Hippocampal formation (tissue), 2 donors: ENCODE data around the gene CSNK2A1.
"Not testable (repeated sequence)": the region's sequence is repeated elsewhere in the genome, so short reads cannot be mapped to it uniquely, and the experiment has no call there.

Source experiments
- DNase-seq, 2 donors: peaks; one replicate each; lab custom pipeline; 2025; lab: John Stamatoyannopoulos, UW

CSNK2A1 gene

DNA sequence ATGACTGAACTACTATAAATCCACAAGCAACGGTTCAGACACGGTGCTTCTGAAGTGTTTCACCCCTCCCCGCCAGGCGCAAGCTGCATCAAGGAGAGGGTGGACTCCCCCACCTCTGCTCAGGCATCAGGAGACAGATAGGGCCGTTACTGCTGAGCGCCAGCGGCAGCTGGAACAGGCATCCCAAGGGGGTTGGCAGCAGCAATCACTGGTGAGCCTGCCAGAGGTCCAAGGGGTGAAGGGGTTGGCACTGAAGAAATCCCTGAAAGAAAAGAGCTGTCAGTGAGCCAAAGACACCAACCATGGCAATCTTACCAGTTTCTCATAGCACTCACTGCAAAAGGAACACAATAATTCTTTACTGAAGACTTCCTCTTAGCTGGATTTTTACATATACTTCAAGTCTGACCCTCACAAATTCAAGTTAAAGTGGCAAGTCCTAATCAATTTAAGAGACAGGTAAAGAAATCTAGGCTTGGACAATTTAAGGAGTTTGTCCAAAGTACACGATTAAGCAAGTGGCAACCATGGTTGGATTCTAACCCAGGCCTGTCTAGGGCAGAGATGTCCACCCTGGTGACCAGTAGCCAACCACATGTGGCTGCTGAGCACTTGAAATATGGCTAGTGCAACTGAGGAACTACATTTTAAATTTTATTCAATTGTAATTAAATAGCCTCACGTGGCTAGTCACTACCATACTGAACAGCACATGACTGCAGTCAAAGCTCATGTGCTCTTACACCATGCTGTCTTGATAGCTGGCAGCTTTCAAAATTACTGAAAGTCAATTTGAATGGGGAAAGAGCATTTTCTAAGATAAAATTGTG is 59.6 kb downstream of the CSNK2A1 start:
- no peak for DNase-seq

DNA sequence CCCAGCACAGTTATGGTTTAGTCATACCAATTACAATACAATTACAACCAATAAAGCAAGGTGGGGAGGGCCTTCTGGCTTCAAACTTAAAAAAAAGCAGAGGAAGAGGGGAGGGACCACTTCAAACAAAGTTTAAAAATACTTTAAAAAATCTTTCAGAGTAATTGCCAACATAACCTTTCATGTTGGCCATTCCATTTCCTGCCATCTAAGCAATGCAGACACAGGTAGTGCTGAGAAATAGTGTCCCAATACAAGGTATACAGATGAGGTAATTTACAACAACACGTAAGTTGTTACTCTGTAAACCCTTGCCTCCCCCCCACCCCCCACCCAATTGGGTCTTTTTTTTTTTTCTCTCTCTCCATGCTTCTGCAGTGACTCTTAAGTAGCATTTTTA is 62.4 kb downstream of the CSNK2A1 start:
- no peak for DNase-seq

DNA sequence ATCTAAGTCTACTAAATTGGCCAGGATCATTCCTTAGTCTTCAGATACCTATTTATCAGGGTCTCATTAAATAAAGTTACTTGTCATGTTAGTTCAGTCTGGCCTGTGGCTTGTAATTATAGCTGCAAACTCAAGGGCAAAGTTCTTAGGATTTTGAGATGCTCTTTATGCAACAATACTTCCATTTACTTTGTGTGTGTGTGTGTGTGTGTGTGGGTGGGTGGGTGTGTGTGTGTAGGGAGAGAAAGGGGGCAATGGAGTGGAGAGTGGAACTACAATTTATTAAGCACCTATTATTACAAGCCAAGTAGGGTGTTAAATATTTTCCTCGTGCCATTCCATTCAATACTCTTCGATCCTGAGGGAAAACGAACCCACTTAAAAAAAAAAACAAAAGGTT is 63.5 kb downstream of the CSNK2A1 start:
- DNase-seq, result no peak

DNA sequence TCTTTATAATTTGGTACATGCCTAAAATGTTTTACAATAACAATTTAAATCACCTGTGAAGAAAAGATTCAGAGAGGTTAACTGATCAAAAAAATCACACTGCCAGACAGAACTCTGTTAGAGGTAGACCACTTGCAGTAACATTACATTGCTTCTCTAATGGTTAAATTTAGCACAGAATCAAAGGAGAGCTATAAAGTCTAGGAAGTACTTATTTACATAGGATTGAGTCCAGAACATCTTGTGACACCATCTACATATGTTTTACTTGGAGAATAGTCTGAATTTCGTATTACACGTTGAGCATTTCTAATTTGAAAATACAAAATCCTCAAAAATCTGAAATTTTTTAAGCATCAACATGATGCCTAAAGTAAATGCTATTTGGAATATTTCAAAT is 64.1 kb downstream of the CSNK2A1 start:
- DNase-seq, result no peak

DNA sequence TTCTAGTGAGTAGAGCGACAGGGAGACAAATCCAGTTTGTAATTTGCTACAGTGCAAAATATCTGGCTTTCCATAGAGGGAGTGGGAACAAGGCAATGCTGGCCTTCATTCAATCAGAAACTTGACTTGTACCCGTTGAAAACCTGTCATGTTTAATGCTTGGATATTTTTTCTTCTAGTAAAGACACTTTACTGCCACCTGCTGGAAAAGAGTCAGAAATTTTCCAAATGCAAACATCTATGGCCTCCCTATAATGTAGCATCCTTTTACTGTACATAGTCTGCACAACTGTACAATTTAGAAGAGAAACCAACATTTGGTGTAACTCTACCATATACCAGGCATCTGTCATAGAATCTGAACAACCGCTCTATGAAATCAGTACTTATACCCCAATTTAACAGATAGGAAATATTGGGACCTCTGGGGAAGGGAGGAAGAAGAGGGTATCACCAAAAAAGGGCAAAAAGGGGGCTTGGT is 64.6 kb downstream of the CSNK2A1 start:
- peak in 1 of 2 donors; percentile 59 for DNase-seq

DNA sequence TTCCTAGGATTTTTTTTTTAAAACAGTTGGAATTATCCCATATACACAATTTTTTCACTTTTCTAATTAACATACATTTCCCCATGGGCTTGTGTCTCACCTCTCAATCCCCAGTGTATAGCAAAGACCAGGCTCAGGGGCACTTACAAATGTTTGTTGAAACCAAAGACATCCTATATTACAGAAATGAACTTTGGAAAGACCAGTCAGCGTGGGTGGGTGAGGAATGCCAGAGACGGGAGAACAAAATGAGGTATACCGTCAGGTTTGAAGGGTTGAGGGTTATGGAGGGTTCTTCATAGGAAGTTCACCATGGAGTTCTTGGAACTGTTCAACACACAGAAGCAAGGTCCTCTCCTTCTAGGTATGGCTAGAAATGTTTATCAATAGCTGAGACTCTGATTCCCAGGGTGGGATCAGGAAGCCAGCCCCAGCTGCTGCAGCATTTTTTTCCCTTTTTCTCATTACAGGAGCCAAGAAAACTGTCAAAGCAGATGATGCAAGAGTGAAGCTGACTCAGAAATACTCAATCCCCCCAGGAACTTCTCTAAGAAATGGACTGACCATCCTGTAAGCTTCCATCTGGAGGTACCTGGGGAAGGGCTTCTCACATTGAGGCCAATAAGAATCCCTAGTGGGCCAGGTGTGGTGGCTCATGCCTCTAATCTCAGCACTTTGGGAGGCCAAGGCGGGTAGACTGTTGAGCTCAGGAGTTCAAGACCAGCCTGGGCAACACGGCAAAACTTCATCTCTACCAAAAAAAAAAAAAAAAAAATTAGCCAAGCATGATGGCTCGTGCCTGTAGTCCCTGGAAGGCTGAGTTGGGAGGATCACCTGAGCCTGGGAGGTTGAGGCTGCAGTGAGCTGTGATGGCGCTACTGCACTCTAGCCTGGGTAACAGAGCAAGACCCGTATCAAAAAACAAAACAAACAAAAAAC is 65.3 kb downstream of the CSNK2A1 start:
- DNase-seq, result no peak

DNA sequence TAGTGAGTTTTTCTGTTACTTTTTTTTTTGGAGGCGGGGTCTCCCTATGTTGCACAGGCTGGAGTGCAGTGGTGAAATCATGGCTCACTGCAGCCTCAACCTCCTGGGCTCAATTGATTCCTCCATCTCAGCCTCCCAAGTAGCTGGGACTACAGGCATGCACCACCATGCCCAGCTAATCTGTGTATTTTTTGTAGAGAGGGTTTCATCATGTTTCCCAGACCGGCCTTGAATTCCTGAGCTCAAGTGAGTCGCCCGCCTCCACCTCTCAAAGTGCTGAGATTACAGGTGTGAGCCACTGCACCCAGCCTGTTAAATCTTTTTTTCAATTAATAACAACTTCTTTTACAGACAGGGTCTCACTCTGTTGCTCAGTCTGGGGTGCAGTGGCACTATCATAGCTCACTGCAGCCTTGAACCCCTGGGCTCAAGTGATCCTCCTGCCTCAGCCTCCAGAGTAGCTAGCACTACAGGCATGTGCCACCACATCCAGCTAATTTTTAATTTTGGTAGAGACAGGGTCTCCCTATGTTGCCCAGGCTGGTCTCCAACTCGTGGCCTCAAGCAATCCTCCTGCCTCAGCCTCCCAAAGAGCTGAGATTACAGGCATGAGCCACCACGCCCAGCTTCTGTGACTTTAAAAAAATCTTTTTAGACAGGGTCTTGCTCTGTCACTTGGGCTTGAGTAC is 66.9 kb downstream of the CSNK2A1 start:
- DNase-seq, result not testable (repeated sequence)

DNA sequence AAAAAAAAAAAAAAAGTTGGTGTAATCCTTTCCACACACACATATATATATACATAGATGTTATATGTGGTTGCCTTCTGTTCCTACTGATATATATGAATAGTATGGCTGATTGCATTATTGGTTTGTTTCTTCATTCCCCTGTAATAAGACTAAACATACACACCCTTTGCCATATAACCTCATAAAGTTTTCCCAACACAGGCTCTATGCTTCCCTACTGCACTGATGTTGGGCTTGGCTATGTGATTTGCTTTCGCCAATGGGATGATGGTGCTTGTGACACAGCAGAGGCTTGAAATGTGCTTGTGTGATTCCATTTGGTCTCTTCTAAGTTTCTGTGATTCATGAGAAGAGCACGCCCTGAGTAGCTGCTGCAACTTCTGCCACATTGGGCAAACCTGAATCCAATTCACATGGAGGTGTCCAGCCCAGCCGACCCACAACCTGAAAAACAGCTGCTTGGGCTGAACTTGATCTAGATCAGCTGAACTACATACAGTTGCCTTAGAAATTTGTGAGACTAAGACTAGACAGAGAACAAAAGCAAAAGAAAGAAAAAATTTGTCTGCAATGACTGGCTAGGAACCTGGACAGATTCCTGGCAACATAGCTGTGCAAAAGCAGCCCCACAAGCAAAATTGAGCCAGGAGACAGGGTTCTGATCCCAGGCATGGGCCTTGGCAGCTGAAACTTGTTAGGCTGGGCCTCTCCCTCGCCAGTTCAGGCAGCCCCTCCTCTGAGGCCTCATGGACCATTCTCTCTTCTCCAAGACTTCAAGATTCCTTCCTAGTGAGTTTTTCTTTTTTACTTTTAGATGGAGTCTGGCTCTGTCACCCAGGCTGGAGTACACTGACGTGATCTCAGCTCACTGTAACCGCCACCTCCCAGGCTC is 67.9 kb downstream of the CSNK2A1 start:
- DNase-seq, result no peak

DNA sequence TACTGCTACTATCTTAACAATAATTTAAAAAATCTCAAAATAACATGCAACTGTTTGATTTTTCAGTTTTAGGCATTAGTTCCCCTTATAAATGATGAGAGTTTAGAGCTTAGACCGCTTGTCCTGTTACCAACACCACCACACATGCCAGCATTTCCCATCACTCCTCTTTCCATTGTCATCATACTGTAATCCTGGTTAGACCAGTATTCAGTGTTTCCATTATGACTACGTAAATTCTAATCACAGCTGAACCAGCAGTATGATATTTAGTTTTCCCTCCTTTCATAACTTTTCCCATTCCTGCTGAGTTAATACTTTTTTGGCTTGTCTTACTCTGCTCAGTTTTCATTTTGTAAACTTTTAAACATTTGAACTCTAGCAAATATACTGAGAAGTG is 69.0 kb downstream of the CSNK2A1 start:
- DNase-seq, result no peak

DNA sequence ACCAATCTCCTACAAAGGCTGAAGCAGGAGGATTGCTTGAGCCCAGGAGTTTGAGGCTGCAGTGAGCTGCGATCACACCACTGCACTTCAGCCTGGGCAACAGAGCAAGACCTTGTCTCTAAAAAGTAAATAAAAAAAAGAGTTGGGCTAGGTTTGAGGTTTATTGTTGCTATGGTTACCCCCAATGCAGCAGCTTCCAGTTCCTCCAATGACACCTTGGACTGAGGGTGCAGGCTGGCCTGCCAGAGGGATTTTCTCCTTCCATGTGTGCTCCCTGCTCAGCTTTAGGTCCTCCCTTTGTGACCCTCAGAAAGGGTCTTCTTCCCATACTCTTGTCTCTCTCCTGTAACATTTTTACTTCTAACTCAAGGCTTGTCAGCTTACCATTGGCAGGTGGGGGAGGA is 70.7 kb downstream of the CSNK2A1 start:
- no peak for DNase-seq

DNA sequence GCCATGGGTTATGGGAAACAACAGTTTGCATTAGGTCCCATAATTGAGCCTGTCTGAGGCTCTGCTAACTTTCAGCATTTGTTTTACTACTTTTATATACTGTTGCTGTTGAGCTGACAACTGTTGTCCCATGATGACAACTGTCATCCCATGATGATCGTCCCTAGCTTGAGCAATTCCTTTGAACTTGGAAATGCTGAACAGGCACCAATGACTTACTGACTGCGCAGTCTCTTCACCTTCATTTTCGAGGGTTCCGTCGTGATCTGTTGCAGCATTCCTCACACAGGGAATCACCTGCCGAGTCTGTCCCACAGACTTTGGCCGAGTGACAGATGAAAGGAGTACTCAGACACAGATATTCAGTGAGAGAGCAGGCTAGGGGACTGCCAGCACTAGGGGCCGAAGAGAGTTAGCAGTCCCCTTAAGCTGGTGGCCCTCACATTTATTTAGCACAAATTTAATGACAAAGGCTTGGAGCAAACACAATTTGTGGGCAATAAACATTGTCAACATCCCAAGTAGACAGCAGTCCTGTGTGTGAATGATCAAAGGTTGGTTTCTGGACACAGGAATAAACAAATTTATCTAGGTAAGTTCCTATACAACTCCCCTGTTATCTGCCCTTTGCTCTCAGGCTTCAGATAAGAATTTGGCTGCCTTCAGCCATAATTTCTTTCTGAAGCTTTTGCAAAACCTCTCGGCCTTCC is 71.3 kb downstream of the CSNK2A1 start:
- DNase-seq, result no peak

DNA sequence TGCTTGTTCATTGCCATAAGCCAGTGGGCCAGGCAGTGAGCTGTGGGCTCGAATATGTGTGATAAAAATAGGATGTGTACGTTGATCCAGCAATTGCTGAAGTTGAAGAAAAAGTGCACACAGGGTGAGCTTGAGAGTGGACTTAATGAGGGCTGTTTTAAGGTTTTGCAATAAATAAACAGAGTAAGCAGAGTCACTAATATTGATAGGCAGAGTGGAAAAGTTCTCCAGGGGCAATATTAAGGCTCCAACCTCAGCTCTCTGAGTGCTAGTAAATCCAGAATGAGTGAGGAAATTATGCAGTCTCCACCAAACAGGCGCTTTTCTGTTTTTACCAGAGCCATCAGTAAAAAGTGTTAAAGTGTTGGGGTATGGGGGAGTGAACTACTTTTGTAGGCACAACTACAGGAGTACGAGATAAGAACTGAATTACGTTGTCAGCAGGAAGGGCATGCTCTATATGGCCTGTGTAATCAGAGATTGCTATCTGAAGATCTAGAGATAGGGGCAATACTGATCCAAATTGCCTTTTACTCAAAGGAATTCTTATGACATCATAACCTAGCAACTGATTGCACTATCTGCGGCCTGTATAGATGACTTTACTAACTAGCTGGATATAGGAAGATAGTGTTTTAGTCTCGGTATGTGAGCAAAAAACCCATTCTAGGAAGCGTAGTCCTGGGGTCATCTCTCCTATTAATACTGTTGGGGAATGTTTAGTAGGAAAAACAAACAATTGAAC is 73.7 kb downstream of the CSNK2A1 start:
- no peak for DNase-seq

DNA sequence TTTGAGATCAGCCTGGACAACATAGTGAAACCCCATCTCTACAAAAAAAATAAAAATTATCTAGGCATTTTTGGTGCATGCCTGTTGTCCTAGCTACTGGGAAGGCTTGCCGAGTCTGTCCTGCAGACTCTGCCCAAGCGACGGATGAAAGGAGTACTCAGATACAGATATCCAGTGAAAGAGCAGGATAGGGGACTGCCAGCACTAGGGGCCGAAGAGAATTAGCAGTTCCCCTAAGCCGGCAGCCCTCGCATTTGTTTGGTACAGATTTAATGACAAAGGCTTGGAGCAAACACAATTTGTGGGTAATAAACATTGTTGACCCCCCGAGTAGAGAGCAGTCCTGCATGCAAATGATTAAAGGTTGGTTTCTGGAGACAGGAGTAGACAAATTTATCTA is 75.8 kb downstream of the CSNK2A1 start:
- DNase-seq, result no peak

DNA sequence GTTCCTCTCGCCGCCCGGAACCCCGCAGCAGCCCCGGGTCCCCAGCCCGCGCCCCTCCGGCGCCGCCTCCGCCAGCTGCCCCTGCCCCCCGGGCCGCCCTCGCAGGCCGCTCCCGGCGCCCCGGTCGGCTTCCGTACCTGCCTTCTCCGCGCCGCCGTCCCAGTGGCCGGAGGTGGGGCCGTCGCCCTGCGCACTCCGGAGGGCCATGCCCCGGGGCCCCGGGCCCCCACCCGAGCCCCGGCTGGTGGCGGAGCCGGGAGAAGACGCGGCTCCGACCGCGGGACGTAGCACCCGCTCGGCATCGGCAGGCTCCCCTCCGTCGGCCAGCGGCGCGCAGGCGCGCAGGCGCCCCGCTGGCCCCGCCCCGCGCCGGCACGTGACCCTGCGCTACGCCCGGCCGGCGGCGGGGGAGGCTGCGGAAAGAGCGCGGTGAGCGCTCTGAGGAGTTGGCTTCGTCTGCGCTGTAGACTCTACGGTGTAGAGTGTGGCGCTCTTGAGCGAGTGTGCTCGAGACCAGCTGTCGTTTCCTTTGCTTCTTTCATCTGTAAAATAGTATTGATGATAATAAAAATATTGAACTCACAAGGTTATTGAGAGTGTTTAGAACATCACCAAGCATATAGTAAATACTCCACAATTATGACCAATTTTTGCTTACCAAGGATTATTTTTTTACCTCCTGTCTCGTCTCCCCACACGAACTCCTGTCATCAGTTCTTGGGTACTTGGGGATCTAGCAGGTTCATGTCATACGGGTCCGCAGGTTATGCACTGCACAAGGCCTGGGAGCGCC is 81.2 kb downstream of the CSNK2A1 start, which contains the start of gene TBC1D20:
TSS of gene TBC1D20 (minus strand) at position 335 of the 793 bp plus-strand sequence. CDS start at position 207, 128 bp downstream.
- DNase-seq, result peak; percentile 70 to 91

DNA sequence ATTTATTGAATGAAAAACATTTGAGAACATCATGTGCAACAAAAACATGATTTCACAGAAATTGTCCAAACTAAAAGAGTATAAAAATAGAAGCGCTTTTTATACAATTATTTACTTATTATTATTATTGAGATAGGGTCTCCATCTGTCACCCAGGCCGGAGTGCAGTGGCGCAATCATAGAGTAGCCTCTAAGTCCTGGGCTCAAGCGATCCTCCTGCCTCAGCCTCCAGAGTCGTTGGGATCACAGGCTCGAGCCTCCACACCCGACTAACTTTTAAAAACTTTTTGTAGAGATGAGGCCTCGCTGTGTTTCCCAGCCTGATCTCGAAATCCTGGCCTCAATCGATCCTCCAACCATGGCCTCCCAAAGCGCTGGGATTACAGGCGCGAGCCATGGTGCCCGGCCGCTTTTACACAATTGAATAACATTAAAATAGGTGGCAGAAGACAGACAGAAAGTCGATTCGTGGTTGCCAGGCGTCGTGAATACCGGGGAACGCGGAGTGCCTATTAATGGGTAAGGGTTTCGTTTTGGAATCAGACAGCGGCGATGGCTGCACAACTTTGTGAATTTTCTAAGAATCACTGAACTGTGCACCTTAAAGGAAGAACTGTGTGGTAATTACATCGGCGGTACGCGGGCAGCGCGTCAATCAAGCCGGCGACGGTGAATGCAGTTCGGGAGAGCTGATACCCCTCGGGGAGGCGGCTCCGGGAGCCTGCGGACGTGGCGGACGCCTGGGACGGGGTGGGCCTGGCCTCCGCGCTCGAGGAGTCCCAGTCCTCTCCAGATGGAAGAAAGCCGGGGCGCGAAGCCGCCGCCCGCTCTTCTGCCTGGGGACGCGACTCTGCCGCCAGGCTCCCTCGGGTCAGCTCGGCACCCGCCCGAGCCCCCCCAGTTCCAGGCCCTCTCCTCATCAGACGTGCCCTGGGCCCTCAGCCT is 82.1 kb downstream of the CSNK2A1 start:
- no peak for DNase-seq

DNA sequence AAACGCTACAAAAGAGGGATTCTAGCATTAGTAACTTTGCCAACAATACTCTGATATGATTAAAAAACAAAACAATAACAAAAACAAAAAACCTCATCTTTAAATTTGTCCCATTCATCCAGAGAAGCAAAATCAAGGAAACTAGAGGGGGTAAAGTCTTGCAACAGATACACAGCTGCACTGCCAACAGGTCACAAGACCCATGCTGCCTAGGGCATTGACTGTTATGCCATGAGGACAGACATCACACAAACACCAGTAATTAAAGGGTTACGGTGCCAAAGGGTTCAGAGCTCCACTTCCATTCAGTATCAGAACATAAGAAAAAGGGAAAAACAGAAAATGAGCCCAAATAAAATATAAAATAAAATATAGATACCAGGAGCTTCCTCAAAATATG is 82.9 kb downstream of the CSNK2A1 start:
- no peak for DNase-seq

DNA sequence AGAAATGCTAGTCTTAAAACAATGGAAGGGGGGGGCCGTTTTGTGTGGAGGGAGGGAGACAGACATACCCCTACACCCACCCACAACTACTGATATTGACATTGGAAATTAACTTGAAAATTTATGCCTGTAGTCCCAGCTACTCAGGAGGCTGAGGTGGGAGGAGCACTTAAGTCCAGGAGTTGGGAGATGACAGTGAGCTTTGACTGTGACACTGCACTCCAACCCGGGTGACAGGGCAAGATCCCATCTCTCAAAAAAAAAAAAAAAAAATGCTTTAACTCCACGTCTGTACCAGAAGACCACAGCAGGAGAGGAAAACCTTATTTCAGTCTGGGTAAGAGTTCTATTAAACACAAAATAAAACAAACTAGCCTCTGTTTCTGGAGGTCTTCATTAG is 83.4 kb downstream of the CSNK2A1 start:
- DNase-seq, result no peak

DNA sequence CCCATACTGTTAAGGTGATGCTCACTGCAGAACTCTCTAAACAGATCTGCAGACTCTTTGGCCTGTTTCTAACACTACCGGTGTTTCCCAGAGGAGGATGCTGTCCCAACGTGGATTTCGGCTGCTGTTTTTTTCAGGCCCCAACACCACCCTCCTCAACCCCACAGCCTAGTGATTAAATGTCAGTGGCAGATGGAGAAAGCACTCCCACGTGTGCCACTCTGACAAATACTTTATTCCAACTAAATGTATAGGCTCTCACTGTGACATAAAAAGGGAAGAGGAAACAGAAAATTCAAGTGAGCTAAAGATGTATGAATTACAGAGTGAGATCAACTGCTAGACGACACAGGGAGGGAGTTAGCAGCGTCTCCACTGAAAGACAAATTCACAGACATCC is 84.8 kb downstream of the CSNK2A1 start:
- DNase-seq, result no peak
